Nucleus accumbens (tissue), 56 donors: ENCODE results near the gene PHF21A.
A peak's percentile ranks its signal among the peaks of the same experiment; 100 is the strongest.

Experiments used
- DNase-seq, 56 donors: peaks; one replicate each; lab custom pipeline; 2025; lab: John Stamatoyannopoulos, UW

Gene PHF21A

GRCh38 chr11:45894555-45895247 lies 226.6 kb downstream of the PHF21A start:
- DNase-seq, result peak in 10 of 56 donors; percentile 20 to 46 (median 38)

- no peak for DNase-seq
Measured at GRCh38 chr11:45892856-45893255, 228.4 kb downstream of the PHF21A start.

DNA sequence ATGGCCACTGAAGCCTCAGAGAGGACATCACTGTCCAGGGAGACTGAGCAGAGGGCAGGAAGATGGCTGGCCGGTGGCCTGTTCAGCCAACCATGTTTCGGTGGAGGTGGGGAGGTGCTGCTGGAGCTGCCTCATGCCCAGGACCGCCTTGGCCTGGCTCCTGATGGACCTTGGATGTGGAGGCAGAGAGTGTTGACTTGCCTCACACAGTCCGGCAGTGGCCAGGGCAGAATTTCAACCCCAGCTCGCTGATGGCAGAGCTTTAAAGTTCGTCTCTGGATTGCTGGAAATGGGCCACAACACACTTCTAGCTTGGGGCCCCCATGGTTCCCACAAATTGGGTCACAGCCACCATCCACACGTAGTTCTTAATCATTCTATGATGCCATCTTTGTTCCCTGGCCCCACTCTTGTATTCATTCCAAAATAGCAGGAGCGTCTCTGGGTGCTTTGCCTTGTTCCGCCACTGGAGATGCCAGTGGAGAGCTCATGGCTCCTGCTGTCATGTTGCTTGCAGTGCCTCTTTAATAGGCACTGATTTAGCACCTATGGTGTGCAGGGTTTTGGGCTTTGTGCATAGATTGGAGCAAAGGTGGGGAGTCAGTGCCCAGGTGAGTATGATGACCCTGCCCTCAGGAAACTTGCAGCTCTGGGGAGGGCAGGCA lies 230.2 kb downstream of the PHF21A start:
- DNase-seq, result peak in 3 of 56 donors; percentile 15 to 24 (median 23)

GRCh38 chr11:45889966-45890365 lies 231.3 kb downstream of the PHF21A start:
- DNase-seq, result no peak

GRCh38 chr11:45889555-45889954 lies 231.7 kb downstream of the PHF21A start:
- DNase-seq, result no peak

DNA sequence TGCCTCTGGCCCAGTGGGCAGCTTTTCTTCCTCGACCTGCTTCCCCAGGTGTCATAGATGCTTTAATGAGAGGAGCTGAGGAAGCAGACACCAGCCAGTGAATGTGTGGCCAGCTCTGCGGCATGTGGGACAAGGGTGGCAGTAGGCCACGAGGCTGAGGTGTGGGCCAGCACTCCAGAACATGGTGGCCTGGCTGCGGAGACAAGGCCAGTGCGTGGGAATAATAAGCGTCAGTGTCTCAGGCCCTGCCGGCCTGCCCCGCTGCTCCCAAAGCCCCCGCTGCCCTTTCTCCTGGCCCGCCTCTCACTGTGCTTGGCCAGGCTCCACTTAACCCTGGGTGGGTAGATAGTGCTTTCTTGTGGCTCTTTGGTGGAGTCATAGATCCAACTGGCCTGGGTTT lies 233.7 kb downstream of the PHF21A start:
- no peak for DNase-seq

GRCh38 chr11:45886816-45887520 lies 234.3 kb downstream of the PHF21A start:
- no peak for DNase-seq

DNA sequence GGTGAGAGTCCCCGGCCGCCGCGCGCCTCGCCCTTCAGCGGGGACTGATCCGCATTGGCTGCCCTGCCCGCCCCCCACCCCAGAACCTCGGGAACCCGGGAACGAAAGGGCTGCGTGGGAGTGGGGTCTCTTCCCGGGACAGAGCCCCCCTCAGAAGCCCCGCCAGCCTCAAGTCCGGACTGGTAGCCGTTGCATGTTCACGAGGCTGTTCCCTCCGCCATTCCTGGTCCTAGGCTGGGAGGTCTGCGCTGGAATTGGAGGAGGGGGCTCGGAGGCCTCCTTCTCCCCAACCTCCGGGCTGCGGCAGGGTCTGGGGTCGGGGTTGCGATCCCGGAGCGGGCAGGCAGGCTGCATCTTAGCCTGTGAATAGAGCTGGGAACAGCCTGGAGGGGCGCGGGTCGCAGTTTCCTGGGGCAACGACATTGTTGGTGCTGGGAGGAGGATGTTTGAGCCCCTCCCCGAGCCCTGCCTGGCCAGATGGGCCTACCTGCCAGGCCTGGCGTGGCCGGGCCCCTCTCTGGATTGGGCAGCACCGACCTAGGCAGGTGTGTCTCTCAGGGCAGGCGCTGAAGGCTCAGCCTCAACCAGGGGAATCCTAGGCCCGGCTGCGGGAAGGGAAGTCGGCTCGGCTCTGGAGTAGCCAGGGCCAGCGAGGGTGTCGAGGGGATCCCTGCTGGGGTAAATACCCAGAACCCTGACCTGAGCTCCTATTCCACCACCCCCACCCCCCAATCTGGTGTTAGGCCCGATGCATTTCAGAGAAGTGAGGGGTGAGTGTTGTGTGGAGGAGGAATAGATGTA lies 235.1 kb downstream of the PHF21A start:
- DNase-seq, result peak in 1 of 56 donors; percentile 64

DNA sequence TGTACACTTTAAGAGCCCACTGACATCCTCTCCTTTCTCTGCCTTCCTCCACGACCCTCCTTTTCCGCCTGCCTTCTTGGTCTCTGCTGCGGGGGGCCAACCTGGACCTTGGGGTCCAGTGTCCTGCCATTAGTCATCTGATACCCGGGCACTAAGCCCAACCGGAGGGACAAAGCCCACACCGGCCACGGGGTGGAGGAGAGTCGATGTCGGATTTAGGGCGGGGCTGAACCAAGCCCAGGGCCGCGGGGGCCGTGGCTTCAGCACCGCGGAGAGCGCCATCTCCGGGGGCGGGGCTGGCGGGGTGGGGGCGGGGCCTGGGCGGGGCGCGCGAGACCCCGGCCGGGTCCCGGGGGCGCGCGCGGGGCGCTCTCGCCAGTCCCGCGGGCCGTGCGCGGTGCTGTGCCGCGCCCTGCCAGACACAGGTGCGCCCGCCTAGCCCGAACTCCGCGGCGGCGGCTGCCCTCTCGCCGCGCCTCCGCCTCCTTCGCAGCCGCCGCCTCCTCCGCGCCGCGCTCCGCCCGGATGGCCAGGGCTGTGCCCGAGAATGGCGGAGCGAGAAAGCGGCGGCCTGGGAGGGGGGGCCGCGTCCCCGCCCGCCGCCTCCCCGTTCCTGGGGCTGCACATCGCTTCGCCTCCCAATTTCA lies 235.9 kb downstream of the PHF21A start, which contains the start of gene MAPK8IP1:
TSS of gene MAPK8IP1 (plus strand) at position 378 of the 647 bp plus-strand sequence. CDS start at position 548, 170 bp downstream.
- peak in 30 of 56 donors; percentile 23 to 75 (median 38) for DNase-seq

DNA sequence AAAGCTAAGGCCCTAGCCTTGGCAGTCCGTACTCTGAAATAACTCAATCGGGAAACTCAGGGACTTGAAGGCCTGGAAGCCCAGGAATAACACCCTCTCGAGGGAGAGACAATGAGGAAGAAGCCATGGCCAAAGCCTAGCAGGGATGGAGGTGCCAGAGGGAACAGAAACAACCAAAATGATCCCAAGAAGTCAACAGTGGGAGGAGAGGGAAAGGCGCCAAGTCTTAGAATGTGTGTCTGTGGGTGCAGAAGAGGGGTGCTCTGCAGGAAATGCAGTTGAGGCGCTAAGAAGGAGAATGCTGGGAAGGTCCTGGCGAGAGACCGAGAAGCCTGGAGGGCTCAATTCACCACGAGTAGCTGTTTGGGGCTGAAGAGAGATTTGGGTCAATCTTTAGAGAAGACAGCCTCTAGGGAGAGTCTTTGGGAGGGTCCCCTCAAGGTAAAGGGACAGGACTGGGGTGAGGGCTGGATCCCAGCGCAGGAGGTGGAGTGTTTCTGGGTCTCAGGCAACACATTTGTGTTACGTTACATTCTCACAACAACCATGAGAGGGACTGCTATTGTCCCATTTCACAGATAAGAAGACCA lies 236.6 kb downstream of the PHF21A start:
- DNase-seq, result no peak
